Smooth muscle cell of trachea (primary cell): ENCODE measurements around the gene ARSD. TPM values are rescaled to one million over a fixed set of nuclear protein-coding genes. Genes with fewer than 3 reads are reported as not detected.

ENCODE experiments used
- total RNA-seq: library from RNA; depleted of rRNA; stranded (reverse); fragments of >200 nt; gene quantifications from 2 replicates; pipeline ENCODE4 v1.2.1, GENCODE V29; 2014

The ARSD gene, protein sequence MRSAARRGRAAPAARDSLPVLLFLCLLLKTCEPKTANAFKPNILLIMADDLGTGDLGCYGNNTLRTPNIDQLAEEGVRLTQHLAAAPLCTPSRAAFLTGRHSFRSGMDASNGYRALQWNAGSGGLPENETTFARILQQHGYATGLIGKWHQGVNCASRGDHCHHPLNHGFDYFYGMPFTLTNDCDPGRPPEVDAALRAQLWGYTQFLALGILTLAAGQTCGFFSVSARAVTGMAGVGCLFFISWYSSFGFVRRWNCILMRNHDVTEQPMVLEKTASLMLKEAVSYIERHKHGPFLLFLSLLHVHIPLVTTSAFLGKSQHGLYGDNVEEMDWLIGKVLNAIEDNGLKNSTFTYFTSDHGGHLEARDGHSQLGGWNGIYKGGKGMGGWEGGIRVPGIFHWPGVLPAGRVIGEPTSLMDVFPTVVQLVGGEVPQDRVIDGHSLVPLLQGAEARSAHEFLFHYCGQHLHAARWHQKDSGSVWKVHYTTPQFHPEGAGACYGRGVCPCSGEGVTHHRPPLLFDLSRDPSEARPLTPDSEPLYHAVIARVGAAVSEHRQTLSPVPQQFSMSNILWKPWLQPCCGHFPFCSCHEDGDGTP
- 15.4 and 36.1 TPM in 2 replicates for total RNA-seq

DNA sequence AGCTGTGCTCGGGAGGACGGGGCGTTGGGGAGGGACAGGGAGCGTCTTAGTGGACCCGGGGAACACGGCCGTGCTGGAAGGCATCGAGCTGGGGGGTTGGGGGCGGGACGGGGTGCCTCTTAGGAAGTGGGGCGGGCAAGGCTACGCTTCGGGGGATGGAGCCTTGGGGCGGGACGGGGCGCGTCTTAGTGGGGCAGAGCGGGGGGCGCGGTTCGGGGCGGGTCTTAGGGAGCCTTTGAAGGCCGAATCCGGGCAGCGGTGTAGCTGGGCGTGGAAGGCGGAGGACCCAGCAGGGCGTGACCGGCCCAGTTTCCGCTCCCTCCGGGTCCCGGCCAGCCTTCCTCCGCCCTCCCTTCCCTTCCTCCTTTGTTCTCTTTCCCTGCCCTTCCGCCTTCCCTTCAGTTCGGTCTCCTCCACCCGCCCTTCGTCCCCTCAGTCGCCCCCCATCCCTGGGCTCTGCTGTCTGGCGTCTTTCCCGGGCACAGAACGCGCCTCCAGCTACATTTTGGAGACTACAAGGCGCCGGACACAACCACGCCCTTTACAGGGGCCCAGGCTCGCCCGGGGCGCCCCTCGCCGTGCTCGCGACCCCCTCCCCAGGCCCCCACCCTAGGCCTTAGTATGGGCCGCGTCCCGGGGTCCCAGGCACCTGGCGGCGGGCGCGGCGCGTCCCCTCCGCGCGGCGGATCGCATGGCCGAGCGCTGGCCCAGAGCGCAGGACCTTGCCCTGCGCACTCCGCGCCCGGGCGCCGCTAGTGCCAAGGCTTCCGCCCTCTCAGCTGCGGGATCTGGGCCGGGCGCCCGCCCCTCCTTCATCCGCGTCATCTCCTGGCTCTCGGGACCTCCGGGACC, at the start of gene ARSD:
ARSD (minus strand) TSS at position 757 of the 852 bp plus-strand sequence; CDS start at position 693, 64 bp downstream.

Other genes starting within 250 kb of the ARSD start
- 237 and 347 TPM in 2 replicates for gene CD99, start 238.0 kb downstream of the ARSD start, total RNA-seq
- gene XG, start 177.3 kb downstream of the ARSD start, total RNA-seq, result 10.0 and 13.4 TPM in 2 replicates
- 4.5 and 9.3 TPM in 2 replicates for gene GYG2, start 100.4 kb downstream of the ARSD start, total RNA-seq
- gene ARSH, start 77.2 kb upstream of the ARSD start, total RNA-seq, result not detected in 2 replicates
- not detected in 2 replicates for gene ARSF, start 112.1 kb upstream of the ARSD start, total RNA-seq